Measurements from ENCODE around the gene HLA-DOA.

The HLA-DOA gene

DNA sequence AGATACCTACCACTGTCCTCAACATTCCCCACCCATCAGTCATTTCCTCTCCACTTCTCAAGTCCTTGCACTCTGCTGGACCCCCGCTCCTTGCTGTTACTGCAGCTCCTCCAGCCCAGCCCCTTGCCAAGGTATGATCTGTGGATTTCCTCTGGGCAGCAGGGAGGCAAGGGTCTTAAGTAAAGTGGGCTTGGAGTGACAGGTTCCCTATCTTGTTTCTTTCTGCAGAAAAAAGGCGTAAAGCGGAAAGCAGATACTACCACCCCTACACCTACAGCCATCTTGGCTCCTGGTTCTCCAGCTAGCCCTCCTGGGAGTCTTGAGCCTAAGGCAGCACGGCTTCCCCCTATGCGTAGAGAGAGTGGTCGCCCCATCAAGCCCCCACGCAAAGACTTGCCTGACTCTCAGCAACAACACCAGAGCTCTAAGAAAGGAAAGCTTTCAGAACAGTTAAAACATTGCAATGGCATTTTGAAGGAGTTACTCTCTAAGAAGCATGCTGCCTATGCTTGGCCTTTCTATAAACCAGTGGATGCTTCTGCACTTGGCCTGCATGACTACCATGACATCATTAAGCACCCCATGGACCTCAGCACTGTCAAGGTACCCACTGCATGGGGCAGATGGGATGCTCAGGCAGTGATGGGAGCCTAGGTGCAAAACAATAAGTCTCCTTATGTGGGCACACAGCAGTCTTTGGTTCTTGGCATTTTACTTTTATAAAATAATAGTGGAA lies 32.9 kb downstream of the HLA-DOA start:
- in situ Hi-C loops (cut with MboI; ENCODE audit: low pct_unique_long_range_greater_than_20kb, low sequenced_read_pairs, unreplicated experiment), result loop anchor here (10.0 kb wide), 1 partner anchor 92 kb away; no protein-coding TSS in a partner anchor
- DNase-seq (ENCODE audit: low spot score), result no peak
- TF ChIP-seq, protein P1, sequence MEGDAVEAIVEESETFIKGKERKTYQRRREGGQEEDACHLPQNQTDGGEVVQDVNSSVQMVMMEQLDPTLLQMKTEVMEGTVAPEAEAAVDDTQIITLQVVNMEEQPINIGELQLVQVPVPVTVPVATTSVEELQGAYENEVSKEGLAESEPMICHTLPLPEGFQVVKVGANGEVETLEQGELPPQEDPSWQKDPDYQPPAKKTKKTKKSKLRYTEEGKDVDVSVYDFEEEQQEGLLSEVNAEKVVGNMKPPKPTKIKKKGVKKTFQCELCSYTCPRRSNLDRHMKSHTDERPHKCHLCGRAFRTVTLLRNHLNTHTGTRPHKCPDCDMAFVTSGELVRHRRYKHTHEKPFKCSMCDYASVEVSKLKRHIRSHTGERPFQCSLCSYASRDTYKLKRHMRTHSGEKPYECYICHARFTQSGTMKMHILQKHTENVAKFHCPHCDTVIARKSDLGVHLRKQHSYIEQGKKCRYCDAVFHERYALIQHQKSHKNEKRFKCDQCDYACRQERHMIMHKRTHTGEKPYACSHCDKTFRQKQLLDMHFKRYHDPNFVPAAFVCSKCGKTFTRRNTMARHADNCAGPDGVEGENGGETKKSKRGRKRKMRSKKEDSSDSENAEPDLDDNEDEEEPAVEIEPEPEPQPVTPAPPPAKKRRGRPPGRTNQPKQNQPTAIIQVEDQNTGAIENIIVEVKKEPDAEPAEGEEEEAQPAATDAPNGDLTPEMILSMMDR (IDR thresholded peaks at IDR 0.05; ENCODE audit: extremely low read depth, insufficient read depth, missing control alignments), result no peak

DNA sequence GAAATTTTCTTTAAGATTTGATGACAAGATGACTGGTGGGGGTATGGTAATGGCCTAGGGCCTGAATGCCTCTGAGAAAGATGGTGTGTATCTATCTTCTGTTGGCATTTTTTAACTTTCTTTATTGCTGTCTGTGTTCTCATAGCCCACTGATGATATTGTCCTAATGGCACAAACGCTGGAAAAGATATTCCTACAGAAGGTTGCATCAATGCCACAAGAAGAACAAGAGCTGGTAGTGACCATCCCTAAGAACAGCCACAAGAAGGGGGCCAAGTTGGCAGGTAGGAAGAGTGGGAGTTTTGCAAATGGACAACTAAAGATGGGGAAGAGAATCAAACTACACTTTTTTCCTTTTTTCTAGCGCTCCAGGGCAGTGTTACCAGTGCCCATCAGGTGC lies 33.5 kb downstream of the HLA-DOA start:
- in situ Hi-C loops (cut with MboI; ENCODE audit: low pct_unique_long_range_greater_than_20kb, low sequenced_read_pairs, unreplicated experiment), result loop anchor here (10.0 kb wide), 1 partner anchor 91 kb away; no protein-coding TSS in a partner anchor
- DNase-seq (ENCODE audit: low spot score), result no peak
- TF ChIP-seq, protein P1 (IDR thresholded peaks at IDR 0.05; ENCODE audit: extremely low read depth, insufficient read depth, missing control alignments), result no peak

DNA sequence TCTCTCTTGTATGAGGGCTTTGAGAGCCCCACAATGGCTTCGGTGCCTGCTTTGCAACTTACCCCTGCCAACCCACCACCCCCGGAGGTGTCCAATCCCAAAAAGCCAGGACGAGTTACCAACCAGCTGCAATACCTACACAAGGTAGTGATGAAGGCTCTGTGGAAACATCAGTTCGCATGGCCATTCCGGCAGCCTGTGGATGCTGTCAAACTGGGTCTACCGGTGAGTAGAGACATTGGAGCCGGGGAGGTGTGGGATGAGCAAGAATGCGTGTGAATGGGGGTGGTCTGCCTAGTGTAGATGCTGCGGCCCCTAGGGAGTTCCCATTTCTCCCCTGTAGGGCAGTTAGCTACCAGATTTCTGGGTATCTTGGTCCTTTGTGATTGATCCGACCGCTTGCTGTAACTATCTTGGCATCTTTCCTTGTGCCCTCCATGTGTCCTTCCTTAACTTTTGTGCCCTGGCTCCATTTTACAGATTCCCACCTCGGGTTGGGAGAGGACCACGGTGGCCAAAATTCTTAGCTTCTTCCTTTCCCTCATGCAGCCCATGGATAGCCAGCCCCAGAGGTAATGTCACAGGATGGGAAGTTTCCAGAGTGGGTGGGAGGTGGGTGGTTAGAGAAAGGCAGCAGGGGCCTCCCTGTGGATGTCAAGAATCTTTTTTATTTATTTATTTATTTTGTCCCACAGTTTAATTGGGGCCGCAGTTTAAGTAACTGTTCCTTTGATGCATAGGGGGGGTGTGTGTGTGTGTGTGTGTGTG lies 34.7 kb downstream of the HLA-DOA start:
- in situ Hi-C loops (cut with MboI; ENCODE audit: low pct_unique_long_range_greater_than_20kb, low sequenced_read_pairs, unreplicated experiment), result loop anchor here (10.0 kb wide), 1 partner anchor 90 kb away; no protein-coding TSS in a partner anchor
- DNase-seq (ENCODE audit: low spot score), result no peak
- TF ChIP-seq, protein P1 (IDR thresholded peaks at IDR 0.05; ENCODE audit: extremely low read depth, insufficient read depth, missing control alignments), result no peak

DNA sequence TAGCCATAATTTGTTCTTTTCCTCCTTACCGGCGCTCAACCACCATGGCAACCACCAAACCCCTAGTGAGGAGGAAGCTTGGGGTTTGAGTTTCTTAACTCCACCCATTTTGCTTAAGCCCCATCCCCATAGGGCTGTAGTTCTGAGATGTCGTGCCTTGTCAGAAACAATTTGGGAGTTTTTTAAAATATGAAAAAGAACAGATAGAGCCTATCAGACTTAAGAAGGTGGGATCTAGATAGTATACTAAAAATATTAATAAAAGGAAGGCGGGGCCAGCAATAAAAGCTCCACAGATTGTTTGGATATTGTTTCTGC lies 35.4 kb downstream of the HLA-DOA start:
- TF ChIP-seq, protein P1 (IDR thresholded peaks at IDR 0.05; ENCODE audit: extremely low read depth, insufficient read depth, missing control alignments), result no peak
- DNase-seq (ENCODE audit: low spot score), result peak; percentile 48
- in situ Hi-C loops (cut with MboI; ENCODE audit: low pct_unique_long_range_greater_than_20kb, low sequenced_read_pairs, unreplicated experiment), result loop anchor here (10.0 kb wide), 1 partner anchor 89 kb away; no protein-coding TSS in a partner anchor

DNA sequence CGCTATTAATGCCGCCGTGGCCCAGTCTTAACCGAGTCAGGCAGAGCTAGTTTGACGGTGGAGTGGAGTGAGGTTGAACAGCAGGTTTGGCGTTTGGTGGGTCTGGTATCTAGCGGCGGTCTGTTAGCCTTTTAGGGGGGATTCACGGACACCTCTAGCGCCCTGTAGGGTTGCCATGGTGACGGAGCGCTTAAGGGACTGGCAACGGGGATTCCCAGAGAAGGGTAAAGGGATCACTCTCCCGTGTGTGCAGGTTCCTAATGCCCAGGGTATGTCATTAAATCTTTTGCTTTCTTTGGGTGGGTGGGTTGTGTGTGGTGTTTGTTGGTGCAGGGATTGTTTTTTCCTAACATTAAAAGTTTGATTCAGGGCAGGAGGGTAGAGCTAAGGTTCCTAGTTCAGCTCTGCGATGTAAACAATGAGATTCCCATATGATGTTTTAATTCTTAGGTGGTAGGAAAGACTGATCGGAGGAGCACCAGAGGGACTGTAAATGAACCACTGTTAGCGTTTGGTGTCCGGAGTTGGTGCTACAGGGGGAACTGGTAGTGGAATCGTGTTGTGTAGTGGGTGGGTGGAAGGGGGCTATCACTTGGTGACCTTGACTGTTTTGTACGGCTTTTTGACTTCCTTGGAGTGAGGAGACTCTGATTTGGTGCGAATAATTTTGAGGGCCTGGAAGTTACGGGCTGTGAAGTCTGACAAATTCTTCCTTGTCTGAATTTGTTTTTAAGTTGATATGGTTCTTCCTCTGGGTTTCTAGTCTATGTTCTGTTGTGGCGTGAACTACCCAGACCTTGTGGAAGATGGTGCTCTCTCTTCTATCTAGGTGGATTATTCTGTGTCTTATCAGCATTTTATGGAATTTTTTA lies 36.0 kb downstream of the HLA-DOA start:
- peak; percentile 40 for DNase-seq (ENCODE audit: low spot score)
- in situ Hi-C loops (cut with MboI; ENCODE audit: low pct_unique_long_range_greater_than_20kb, low sequenced_read_pairs, unreplicated experiment), result loop anchor here (10.0 kb wide), 1 partner anchor 89 kb away; no protein-coding TSS in a partner anchor
- TF ChIP-seq, protein P1 (IDR thresholded peaks at IDR 0.05; ENCODE audit: extremely low read depth, insufficient read depth, missing control alignments), result no peak
